Activated CD8-positive, alpha-beta memory T cell treated with anti-CD3 and anti-CD28 coated beads for 48 hours (primary cell): ENCODE data around the gene POLDIP3.
"Not testable (repeated sequence)": the region's sequence is repeated elsewhere in the genome, so short reads cannot be mapped to it uniquely, and the experiment has no call there.

Experiments used
- DNase-seq, 3 experiments: peaks; one replicate each; pipeline ENCODE4 v3.0.0-alpha.2; 2020; ENCODE audit warnings: low read depth in 2 of 3, low spot score in 2 of 3

Gene POLDIP3

GRCh38 chr22:42586381-42586780 is 28.3 kb downstream of the POLDIP3 start:
- DNase-seq, result no peak

- no peak for DNase-seq
These were observed 29.6 kb downstream of the POLDIP3 start for GRCh38 chr22:42585096-42585495.

- no peak for DNase-seq
These were observed 30.2 kb downstream of the POLDIP3 start for GRCh38 chr22:42584364-42584940.

- DNase-seq, result no peak
These were observed 31.7 kb downstream of the POLDIP3 start for GRCh38 chr22:42582987-42583386.

GRCh38 chr22:42581762-42582716 is 32.6 kb downstream of the POLDIP3 start:
- DNase-seq, result peak; percentile 69 to 75 (median 72)

GRCh38 chr22:42581194-42581761 is 33.4 kb downstream of the POLDIP3 start:
- not testable (repeated sequence) for DNase-seq

- DNase-seq, result not testable (repeated sequence)
These were observed 34.6 kb downstream of the POLDIP3 start for GRCh38 chr22:42580040-42580439.

GRCh38 chr22:42577623-42578240 is 37.0 kb downstream of the POLDIP3 start:
- DNase-seq, result no peak

GRCh38 chr22:42577141-42577540 is 37.5 kb downstream of the POLDIP3 start:
- not testable (repeated sequence) for DNase-seq

GRCh38 chr22:42575996-42576574 is 38.6 kb downstream of the POLDIP3 start:
- DNase-seq, result not testable (repeated sequence)

GRCh38 chr22:42574468-42574867 is 40.2 kb downstream of the POLDIP3 start:
- DNase-seq, result not testable (repeated sequence)

- not testable (repeated sequence) for DNase-seq
These were observed 40.6 kb downstream of the POLDIP3 start for GRCh38 chr22:42574046-42574445.

GRCh38 chr22:42571068-42571467 is 43.6 kb downstream of the POLDIP3 start:
- DNase-seq, result not testable (repeated sequence)

- not testable (repeated sequence) for DNase-seq
These were observed 44.1 kb downstream of the POLDIP3 start for GRCh38 chr22:42570580-42570979.

- DNase-seq, result not testable (repeated sequence)
These were observed 46.7 kb downstream of the POLDIP3 start for GRCh38 chr22:42567950-42568349.

- no peak for DNase-seq
These were observed 48.7 kb downstream of the POLDIP3 start for GRCh38 chr22:42565956-42566355.

- no peak for DNase-seq
These were observed 50.0 kb downstream of the POLDIP3 start for GRCh38 chr22:42564699-42565098.

- not testable (repeated sequence) for DNase-seq
These were observed 50.7 kb downstream of the POLDIP3 start for GRCh38 chr22:42563943-42564342.

- DNase-seq, result no peak
These were observed 52.0 kb downstream of the POLDIP3 start for GRCh38 chr22:42562684-42563083.

GRCh38 chr22:42562279-42562678 is 52.4 kb downstream of the POLDIP3 start:
- DNase-seq, result no peak

- DNase-seq, result no peak
These were observed 52.8 kb downstream of the POLDIP3 start for GRCh38 chr22:42561856-42562255.
